ENCODE results near the gene EYA2.

- TF ChIP-seq, protein P1, sequence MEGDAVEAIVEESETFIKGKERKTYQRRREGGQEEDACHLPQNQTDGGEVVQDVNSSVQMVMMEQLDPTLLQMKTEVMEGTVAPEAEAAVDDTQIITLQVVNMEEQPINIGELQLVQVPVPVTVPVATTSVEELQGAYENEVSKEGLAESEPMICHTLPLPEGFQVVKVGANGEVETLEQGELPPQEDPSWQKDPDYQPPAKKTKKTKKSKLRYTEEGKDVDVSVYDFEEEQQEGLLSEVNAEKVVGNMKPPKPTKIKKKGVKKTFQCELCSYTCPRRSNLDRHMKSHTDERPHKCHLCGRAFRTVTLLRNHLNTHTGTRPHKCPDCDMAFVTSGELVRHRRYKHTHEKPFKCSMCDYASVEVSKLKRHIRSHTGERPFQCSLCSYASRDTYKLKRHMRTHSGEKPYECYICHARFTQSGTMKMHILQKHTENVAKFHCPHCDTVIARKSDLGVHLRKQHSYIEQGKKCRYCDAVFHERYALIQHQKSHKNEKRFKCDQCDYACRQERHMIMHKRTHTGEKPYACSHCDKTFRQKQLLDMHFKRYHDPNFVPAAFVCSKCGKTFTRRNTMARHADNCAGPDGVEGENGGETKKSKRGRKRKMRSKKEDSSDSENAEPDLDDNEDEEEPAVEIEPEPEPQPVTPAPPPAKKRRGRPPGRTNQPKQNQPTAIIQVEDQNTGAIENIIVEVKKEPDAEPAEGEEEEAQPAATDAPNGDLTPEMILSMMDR (IDR thresholded peaks at IDR 0.05), result no peak
- TF ChIP-seq POLR2A (IDR thresholded peaks at IDR 0.05), result no peak
Observed at GRCh38 chr20:46943861-46944591, 49.4 kb downstream of the EYA2 start.

All from heart left ventricle (tissue), 13 donors.